ENCODE data around the gene AGAP1. TPM values are rescaled to one million over a fixed set of nuclear protein-coding genes. Genes with fewer than 3 reads are reported as not detected.

AGAP1 gene
- total RNA-seq, 1 donor from 2014 or later: 3.8 TPM

GRCh38 chr2:235727891-235728799 lies 234.3 kb downstream of the AGAP1 start:
- no peak overlapping the region for H3K27ac Mint-ChIP-seq
- no peaks in the 10 kb centered on the region for H3K9me3 Mint-ChIP-seq
- H3K27me3 Mint-ChIP-seq: peaks cover 6% of the 10 kb centered on the region
- DNase-seq: no peak
- H3K4me1 Mint-ChIP-seq: no peaks in the 10 kb centered on the region
- H3K36me3 Mint-ChIP-seq (ENCODE audit: low read depth): no peaks in the 10 kb centered on the region
- H3K4me3 Mint-ChIP-seq: no peak overlapping the region
- intact Hi-C loops (cut with micrococcal nuclease): no loop called here

GRCh38 chr2:235728800-235729556 lies 235.1 kb downstream of the AGAP1 start:
- H3K9me3 Mint-ChIP-seq: no peaks in the 10 kb centered on the region
- no peaks in the 10 kb centered on the region for H3K36me3 Mint-ChIP-seq (ENCODE audit: low read depth)
- H3K4me1 Mint-ChIP-seq: no peaks in the 10 kb centered on the region
- intact Hi-C loops (cut with micrococcal nuclease): no loop called here
- H3K4me3 Mint-ChIP-seq: no peak overlapping the region
- peaks cover 6% of the 10 kb centered on the region for H3K27me3 Mint-ChIP-seq
- DNase-seq: no peak
- no peak overlapping the region for H3K27ac Mint-ChIP-seq

GRCh38 chr2:235729557-235729947 lies 235.7 kb downstream of the AGAP1 start:
- Mint-ChIP-seq H3K36me3 (ENCODE audit: low read depth) (no peaks in the 10 kb centered on the region), H3K4me3 (no peak overlapping the region), H3K27ac (no peak overlapping the region), H3K4me1 (no peaks in the 10 kb centered on the region), H3K9me3 (no peaks in the 10 kb centered on the region), H3K27me3 (peaks cover 6% of the 10 kb centered on the region)
- intact Hi-C loops (cut with micrococcal nuclease): no loop called here
- DNase-seq: no peak

GRCh38 chr2:235730115-235730514 lies 236.3 kb downstream of the AGAP1 start:
- H3K36me3 Mint-ChIP-seq (ENCODE audit: low read depth): no peaks in the 10 kb centered on the region
- H3K9me3 Mint-ChIP-seq: no peaks in the 10 kb centered on the region
- no peak for DNase-seq
- H3K27ac Mint-ChIP-seq: no peak overlapping the region
- no peaks in the 10 kb centered on the region for H3K4me1 Mint-ChIP-seq
- no peak overlapping the region for H3K4me3 Mint-ChIP-seq
- intact Hi-C loops (cut with micrococcal nuclease): no loop called here
- peaks cover 6% of the 10 kb centered on the region for H3K27me3 Mint-ChIP-seq

- Mint-ChIP-seq H3K27ac (no peak overlapping the region), H3K4me3 (no peak overlapping the region), H3K36me3 (ENCODE audit: low read depth) (no peaks in the 10 kb centered on the region), H3K4me1 (no peaks in the 10 kb centered on the region), H3K9me3 (no peaks in the 10 kb centered on the region), H3K27me3 (peaks cover 6% of the 10 kb centered on the region)
- intact Hi-C loops (cut with micrococcal nuclease): no loop called here
- DNase-seq: no peak
Measured at GRCh38 chr2:235733761-235734160, 239.9 kb downstream of the AGAP1 start.

- Mint-ChIP-seq H3K36me3 (ENCODE audit: low read depth) (no peaks in the 10 kb centered on the region), H3K27me3 (peaks cover 6% of the 10 kb centered on the region), H3K9me3 (no peaks in the 10 kb centered on the region), H3K4me1 (no peaks in the 10 kb centered on the region), H3K27ac (no peak overlapping the region), H3K4me3 (no peak overlapping the region)
- DNase-seq: no peak
- intact Hi-C loops (cut with micrococcal nuclease): no loop called here
Measured at GRCh38 chr2:235734168-235734567, 240.3 kb downstream of the AGAP1 start.

- intact Hi-C loops (cut with micrococcal nuclease): no loop called here
- no peaks in the 10 kb centered on the region for H3K36me3 Mint-ChIP-seq (ENCODE audit: low read depth)
- no peaks in the 10 kb centered on the region for H3K4me1 Mint-ChIP-seq
- H3K4me3 Mint-ChIP-seq: no peak overlapping the region
- DNase-seq: no peak
- H3K27me3 Mint-ChIP-seq: peaks cover 6% of the 10 kb centered on the region
- H3K27ac Mint-ChIP-seq: no peak overlapping the region
- no peaks in the 10 kb centered on the region for H3K9me3 Mint-ChIP-seq
Measured at GRCh38 chr2:235734688-235735231, 240.9 kb downstream of the AGAP1 start.

- no peak overlapping the region for H3K27ac Mint-ChIP-seq
- H3K4me3 Mint-ChIP-seq: no peak overlapping the region
- intact Hi-C loops (cut with micrococcal nuclease): no loop called here
- H3K9me3 Mint-ChIP-seq: no peaks in the 10 kb centered on the region
- H3K36me3 Mint-ChIP-seq (ENCODE audit: low read depth): no peaks in the 10 kb centered on the region
- H3K4me1 Mint-ChIP-seq: no peaks in the 10 kb centered on the region
- H3K27me3 Mint-ChIP-seq: peaks cover 2% of the 10 kb centered on the region
- no peak for DNase-seq
Measured at GRCh38 chr2:235737396-235737795, 243.6 kb downstream of the AGAP1 start.

GRCh38 chr2:235737840-235738239 lies 244.0 kb downstream of the AGAP1 start:
- Mint-ChIP-seq H3K36me3 (ENCODE audit: low read depth) (no peaks in the 10 kb centered on the region), H3K27me3 (no peaks in the 10 kb centered on the region), H3K27ac (no peak overlapping the region), H3K4me1 (no peaks in the 10 kb centered on the region), H3K9me3 (no peaks in the 10 kb centered on the region), H3K4me3 (no peak overlapping the region)
- DNase-seq: no peak
- intact Hi-C loops (cut with micrococcal nuclease): no loop called here

- Mint-ChIP-seq H3K9me3 (no peaks in the 10 kb centered on the region), H3K4me1 (no peaks in the 10 kb centered on the region), H3K27me3 (no peaks in the 10 kb centered on the region), H3K4me3 (no peak overlapping the region), H3K27ac (no peak overlapping the region), H3K36me3 (ENCODE audit: low read depth) (no peaks in the 10 kb centered on the region)
- intact Hi-C loops (cut with micrococcal nuclease): loop anchor here (10.0 kb wide), 2 partner anchors 605 to 1185 kb away; no protein-coding TSS in a partner anchor
- DNase-seq: no peak
Measured at GRCh38 chr2:235739704-235740415, 246.0 kb downstream of the AGAP1 start.

GRCh38 chr2:235740821-235741220 lies 247.0 kb downstream of the AGAP1 start:
- no peak for DNase-seq
- no peaks in the 10 kb centered on the region for H3K4me1 Mint-ChIP-seq
- H3K27me3 Mint-ChIP-seq: no peaks in the 10 kb centered on the region
- no peak overlapping the region for H3K4me3 Mint-ChIP-seq
- no peaks in the 10 kb centered on the region for H3K36me3 Mint-ChIP-seq (ENCODE audit: low read depth)
- intact Hi-C loops (cut with micrococcal nuclease): loop anchor here (10.0 kb wide), 2 partner anchors 606 to 1186 kb away; no protein-coding TSS in a partner anchor
- H3K27ac Mint-ChIP-seq: no peak overlapping the region
- H3K9me3 Mint-ChIP-seq: no peaks in the 10 kb centered on the region

- intact Hi-C loops (cut with micrococcal nuclease): loop anchor here (10.0 kb wide), 2 partner anchors 609 to 1189 kb away; no protein-coding TSS in a partner anchor
- Mint-ChIP-seq H3K27me3 (no peaks in the 10 kb centered on the region), H3K9me3 (no peaks in the 10 kb centered on the region), H3K36me3 (ENCODE audit: low read depth) (no peaks in the 10 kb centered on the region), H3K4me3 (no peak overlapping the region), H3K4me1 (no peaks in the 10 kb centered on the region), H3K27ac (no peak overlapping the region)
- no peak for DNase-seq
Measured at GRCh38 chr2:235744161-235744560, 250.3 kb downstream of the AGAP1 start.

GRCh38 chr2:235745597-235745996 lies 251.8 kb downstream of the AGAP1 start:
- Mint-ChIP-seq H3K4me3 (no peak overlapping the region), H3K36me3 (ENCODE audit: low read depth) (no peaks in the 10 kb centered on the region), H3K27ac (no peak overlapping the region), H3K4me1 (no peaks in the 10 kb centered on the region), H3K27me3 (peaks cover 6% of the 10 kb centered on the region), H3K9me3 (no peaks in the 10 kb centered on the region)
- intact Hi-C loops (cut with micrococcal nuclease): loop anchor here (10.0 kb wide), 2 partner anchors 611 to 1191 kb away; no protein-coding TSS in a partner anchor
- DNase-seq: no peak

Measured in activated CD4-positive, alpha-beta T cell treated with anti-CD3 and anti-CD28 coated beads, Interleukin-2, amount 10 ng/mL, durations not matched to agents 24 days and 14 days (primary cell).